Omental fat pad (tissue), 4 donors: ENCODE measurements around the gene PDHX. TPM values are rescaled to one million over a fixed set of nuclear protein-coding genes. Genes with fewer than 3 reads are reported as not detected.
"Not testable (repeated sequence)": the region's sequence is repeated elsewhere in the genome, so short reads cannot be mapped to it uniquely, and the experiment has no call there.

Experiments
- ATAC-seq: fragments of 150-250 bp; one replicate; pipeline ENCODE4 v1.9.1; 2016; ENCODE audit warnings: mild to moderate bottlenecking, moderate library complexity; ENCODE audit not compliant: low FRiP score
- DNase-seq: peaks from one replicate; pipeline ENCODE4 v3.0.0-alpha.2; 2019; ENCODE audit warnings: low spot score
- total RNA-seq, 4 donors: library from RNA; depleted of rRNA; stranded (reverse); fragments of >200 nt; gene quantifications; one replicate each; pipeline ENCODE4 v1.1.0, GENCODE V29; 2016
- TF ChIP-seq, protein P1 (sequence below), 3 donors: fragments of 450-650 bp; IDR thresholded peaks; one replicate each; pipeline ENCODE4 v1.5.1; 2016 to 2017; ENCODE audit warnings: antibody characterized with exemption in 3 of 3, mild to moderate bottlenecking in 3 of 3, moderate library complexity in 2 of 3

PDHX gene
- total RNA-seq, 4 donors from 2014 or later = 20.0 to 56.0 (median 45.3) TPM

DNA sequence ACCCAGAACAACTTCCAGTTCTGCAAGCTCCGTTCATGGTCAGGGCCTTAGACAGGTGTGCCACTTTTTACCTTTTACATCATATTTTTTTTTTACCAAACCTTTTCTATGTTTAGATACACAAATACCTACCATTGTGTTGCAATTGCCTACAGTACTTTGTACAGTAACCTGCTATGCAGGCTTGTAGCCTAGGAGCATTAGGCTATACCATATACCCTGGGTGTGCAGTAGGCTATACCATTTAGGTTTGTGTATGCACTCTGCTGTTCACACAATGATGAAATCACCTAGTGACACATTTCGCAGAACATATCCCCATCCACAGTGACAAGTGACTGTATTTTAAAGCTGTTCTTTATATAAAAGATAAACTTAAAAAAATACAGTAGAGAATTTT, 29.8 kb upstream of the PDHX start:
- TF ChIP-seq, protein P1, sequence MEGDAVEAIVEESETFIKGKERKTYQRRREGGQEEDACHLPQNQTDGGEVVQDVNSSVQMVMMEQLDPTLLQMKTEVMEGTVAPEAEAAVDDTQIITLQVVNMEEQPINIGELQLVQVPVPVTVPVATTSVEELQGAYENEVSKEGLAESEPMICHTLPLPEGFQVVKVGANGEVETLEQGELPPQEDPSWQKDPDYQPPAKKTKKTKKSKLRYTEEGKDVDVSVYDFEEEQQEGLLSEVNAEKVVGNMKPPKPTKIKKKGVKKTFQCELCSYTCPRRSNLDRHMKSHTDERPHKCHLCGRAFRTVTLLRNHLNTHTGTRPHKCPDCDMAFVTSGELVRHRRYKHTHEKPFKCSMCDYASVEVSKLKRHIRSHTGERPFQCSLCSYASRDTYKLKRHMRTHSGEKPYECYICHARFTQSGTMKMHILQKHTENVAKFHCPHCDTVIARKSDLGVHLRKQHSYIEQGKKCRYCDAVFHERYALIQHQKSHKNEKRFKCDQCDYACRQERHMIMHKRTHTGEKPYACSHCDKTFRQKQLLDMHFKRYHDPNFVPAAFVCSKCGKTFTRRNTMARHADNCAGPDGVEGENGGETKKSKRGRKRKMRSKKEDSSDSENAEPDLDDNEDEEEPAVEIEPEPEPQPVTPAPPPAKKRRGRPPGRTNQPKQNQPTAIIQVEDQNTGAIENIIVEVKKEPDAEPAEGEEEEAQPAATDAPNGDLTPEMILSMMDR (IDR thresholded peaks at IDR 0.05) = no peak
- ATAC-seq (no peak), DNase-seq (no peak)

- TF ChIP-seq, protein P1 (IDR thresholded peaks at IDR 0.05) = no peak
- ATAC-seq = no peak
These were observed 29.2 kb upstream of the PDHX start for GRCh38 chr11:34887260-34887659.

DNA sequence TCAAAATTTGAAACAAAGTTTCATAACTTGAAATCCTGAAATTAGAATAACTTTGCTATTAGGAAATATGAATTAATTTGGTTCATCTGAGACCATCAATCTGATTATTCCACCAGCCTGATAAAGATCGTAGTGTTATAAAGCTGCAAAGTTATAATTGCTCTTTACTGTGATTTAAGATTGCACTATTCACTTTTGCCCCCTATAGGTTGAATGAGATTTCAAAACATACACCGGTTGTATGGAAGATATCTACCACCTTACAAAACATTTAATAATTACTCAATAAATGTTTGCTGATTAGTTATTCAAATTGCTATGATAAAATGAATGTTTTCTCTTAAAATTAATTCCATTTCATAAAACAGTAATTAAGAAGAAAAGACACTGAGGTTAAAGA, 26.3 kb upstream of the PDHX start:
- TF ChIP-seq, protein P1 (IDR thresholded peaks at IDR 0.05) = no peak
- no peak for DNase-seq
- no peak for ATAC-seq

More at GRCh38 chr11:34887260-34887659, 29.2 kb upstream of the PDHX start:
- DNase-seq = no peak

GRCh38 chr11:34890812-34891211, 25.6 kb upstream of the PDHX start:
- ATAC-seq (no peak), DNase-seq (no peak)
- TF ChIP-seq, protein P1 (IDR thresholded peaks at IDR 0.05) = no peak

DNA sequence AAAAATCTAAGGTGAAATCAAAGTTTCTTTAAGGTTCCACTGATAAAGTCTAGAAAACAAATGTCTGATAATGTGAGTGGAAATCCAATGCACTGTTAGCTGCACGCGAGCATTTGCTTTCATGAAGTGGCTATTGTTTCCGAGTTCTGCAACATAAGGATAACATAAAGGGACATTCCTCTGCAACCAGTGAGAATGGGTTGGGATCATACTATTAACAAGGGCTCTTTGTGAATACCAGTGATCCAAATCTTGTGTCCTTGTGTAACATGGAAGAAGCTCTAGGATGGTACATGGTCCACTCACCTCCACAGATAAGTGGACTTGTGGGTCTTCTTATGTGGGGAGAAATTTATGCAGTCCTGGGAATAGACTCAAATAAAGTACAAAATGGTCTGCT, 24.8 kb upstream of the PDHX start:
- TF ChIP-seq, protein P1 (IDR thresholded peaks at IDR 0.05) = no peak
- ATAC-seq (no peak), DNase-seq (no peak)

GRCh38 chr11:34893416-34893815, 23.0 kb upstream of the PDHX start:
- TF ChIP-seq, protein P1 (IDR thresholded peaks at IDR 0.05) = no peak
- ATAC-seq (no peak), DNase-seq (no peak)

DNA sequence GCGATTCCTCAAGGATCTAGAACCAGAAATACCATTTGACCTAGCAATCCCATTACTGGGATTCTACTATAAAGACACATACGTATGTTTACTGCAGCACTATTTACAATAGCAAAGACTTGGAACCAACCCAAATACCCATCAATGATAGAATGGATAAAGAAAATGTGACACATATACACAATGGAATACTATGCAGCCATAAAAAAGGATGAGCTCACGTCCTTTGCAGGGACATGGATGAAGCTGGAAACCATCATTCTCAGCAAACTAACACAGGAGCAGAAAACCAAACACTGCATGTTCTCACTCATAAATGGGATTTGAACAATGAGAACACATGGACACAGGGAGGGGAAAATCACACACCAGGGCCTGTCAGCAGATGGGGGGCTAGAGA, 20.2 kb upstream of the PDHX start:
- DNase-seq, ATAC-seq: not testable (repeated sequence)
